HS-27A (cell line): ENCODE results near the gene STK10.
"Not testable (repeated sequence)": the region's sequence is repeated elsewhere in the genome, so short reads cannot be mapped to it uniquely, and the experiment has no call there.

Experiments
- DNase-seq: peaks from one replicate; pipeline ENCODE4 v3.0.0-alpha.2; 2012; ENCODE audit warnings: low read depth, missing footprints

The STK10 gene

DNA sequence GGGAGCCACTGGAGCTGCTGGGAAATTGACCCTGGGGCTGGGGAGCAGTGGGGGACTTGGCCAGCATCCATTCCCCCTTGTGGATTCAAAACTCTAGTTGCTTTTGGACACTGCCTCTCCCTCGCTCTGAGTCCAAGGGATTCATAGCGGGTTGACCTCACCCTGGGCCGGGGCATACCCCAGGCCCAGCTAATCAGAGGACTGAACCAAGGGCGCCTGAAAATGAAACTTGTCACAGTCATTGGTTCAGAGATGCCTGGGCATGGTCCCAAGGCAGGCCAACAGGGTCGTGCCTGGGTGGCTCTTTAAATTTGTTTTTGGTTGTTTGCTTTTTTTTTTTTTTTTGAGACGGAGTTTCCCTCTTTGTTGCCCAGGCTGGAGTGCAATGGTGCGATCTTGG is 22.6 kb downstream of the STK10 start:
- DNase-seq: no peak

DNA sequence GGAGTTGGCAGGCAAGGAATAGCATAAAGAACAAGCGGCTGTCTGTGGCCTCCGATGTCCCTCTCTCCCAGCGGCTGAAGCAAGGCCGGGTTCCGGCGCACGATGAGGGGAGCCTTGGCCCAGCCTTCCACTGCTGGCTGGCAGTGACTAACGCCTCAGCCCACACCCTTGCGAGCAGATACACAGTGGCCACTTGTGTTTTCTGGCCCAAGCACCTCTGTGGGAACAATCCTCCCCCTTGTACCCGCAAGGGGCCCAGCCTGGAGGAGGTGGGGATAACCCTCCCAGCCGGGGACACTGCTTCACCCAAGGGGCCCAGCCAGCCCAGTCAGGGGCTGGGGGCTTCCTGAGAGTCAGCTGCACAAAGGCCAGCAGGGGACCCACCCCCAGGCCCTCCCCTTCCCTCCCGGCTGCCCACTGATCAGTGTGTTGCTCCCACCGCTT is 23.2 kb downstream of the STK10 start:
- DNase-seq: no peak

GRCh38 chr5:172163346-172163745 is 24.7 kb downstream of the STK10 start:
- no peak for DNase-seq

GRCh38 chr5:172162987-172163343 is 25.1 kb downstream of the STK10 start:
- no peak for DNase-seq

DNA sequence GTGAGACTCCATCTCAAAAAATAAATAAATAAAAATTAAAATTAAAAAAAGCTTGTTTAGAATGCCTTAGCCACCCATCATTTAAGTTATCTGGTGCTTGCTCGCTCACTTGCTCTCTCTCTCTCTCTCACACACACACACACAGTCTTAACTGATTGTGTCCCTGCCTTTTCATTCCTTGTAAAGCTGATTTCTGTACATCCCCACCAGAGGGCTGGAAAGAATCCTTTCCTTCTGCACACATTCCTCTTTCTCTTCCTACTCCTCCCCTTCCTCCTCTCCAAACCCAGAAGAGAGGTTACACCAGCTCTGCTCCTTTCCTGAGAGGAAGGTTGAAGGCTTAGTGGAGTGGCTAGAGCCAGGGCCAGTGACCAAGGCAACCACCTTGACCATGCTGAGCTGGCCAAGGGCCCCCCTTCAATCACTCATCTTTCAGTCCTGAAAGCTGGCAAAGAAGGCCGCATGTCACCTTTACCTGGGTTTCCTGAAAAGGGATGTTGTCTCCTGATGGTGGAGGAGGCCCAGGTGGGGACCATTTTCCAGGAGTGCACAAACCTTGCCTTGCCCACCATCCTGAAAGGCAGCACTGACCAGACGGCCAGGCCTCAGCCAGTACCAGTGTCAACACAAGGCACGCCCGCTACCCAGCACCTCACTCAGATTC is 25.6 kb downstream of the STK10 start:
- no peak for DNase-seq

DNA sequence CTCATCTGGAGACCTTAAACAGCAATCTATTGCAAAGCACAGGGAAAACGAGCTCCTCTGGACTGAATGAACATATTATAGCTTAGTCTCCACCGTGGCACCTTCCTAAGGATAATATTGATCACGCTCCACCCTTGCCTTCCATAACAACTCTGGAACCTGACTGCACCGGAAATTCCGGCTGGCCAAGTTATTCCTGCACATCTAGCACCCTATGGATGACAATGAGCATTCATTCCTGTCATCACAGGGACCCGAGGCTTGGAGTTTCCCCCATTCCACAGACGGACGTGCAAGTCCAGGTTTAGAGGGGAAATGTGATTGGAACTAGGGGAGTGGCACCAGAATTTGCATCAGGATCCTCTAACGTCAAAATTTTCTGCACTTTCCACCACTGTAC is 27.5 kb downstream of the STK10 start:
- no peak for DNase-seq

DNA sequence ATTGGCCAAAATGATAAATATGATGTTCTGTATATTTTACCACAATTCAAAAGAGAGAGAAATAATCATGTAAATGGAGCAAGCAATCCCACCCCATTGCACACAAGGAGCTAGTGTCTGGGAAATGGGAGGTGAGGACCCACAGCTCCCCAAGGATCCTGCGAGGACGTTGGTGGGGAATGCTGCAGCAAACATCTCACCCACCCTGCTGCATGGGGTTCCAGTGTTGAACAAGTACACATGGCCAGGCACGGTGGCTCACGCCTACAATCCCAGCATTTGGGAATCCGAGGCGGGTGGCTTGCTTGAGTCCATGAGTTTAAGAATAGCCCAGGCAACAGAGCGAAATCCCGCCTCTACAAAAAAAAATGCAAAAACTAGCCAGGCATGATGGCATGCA is 29.0 kb downstream of the STK10 start:
- no peak for DNase-seq

DNA sequence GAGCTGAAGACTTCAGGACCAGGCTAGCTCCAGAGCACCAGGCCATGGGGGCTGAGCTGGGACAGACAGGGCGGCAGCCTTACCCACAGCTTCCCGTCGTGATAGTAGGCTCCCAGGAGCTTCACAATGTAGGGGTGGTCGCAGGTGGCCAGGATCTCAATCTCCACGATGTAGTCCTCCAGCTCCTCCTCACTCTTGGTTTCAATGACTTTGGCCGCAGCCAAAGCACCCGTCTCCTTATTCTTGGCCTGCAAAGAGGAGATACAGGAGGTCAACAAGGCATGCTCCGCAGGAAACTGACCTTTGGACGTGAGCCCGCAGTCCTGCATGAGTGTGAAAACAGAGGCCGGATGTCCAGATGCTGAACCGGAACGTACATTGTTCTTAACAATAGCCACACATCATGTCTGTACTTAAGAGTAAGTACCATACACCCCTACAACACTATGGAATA is 31.5 kb downstream of the STK10 start:
- DNase-seq: no peak

DNA sequence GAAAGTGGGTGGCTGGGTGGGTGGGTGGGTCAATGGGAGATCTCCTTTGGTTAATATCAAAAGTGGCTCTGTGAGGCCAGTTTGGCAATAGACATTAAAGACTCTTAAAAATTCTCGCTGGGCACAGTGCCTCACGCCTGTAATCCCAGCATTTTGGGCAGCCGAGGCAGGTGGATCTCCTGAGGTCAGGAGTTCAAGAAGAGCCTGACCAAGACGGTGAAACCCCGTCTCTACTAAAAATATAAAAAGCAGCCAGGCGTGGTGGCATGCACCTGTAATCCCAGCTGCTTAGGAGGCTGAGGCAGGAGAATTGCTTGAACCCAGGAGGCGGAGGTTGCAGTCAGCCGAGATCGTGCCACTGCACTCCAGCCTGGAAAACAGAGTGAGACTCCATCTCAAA is 32.9 kb downstream of the STK10 start:
- not testable (repeated sequence) for DNase-seq

GRCh38 chr5:172153695-172154094 is 34.3 kb downstream of the STK10 start:
- no peak for DNase-seq

- no peak for DNase-seq
These were observed 36.3 kb downstream of the STK10 start for GRCh38 chr5:172151661-172152210.

- no peak for DNase-seq
These were observed 37.3 kb downstream of the STK10 start for GRCh38 chr5:172150514-172151425.

DNA sequence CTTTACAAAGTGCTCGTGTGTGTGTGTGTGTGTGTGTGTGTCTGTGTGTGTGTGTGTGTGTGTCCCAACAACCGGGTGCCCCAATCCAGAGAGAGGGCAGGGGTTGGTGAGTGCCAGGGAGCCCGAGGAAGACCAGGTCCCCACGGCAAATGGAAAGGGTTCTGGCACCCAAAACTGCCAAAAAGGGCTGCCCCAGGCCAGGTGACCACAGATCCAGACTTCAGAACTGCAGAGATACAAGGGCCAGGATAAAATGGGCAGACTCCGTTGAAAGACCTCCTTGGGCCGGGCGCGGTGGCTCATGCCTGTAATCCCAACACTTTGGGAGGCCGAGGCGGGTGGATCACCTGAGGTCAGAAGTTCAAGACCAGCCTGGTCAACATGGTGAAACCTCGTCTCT is 38.5 kb downstream of the STK10 start:
- not testable (repeated sequence) for DNase-seq

- no peak for DNase-seq
These were observed 39.0 kb downstream of the STK10 start for GRCh38 chr5:172149073-172149472.

GRCh38 chr5:172148381-172148780 is 39.6 kb downstream of the STK10 start:
- DNase-seq: no peak

- DNase-seq: no peak
These were observed 40.2 kb downstream of the STK10 start for GRCh38 chr5:172147857-172148256.

DNA sequence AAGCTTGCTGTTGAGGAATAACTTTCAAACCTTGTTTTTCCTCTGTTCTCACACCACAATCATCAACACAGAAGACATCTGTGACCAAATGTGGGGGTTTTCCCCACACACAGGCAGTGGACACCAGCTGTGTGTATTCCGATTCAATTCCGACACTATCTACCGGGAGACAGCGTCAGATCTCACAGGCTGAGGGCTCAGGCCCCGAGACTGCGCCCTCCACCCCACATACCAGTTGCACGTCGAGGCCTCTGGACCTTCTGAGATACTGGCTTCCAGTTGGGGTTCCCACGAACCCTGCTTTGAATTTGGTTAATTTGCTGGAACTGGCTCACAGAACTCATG is 41.3 kb downstream of the STK10 start:
- no peak for DNase-seq

DNA sequence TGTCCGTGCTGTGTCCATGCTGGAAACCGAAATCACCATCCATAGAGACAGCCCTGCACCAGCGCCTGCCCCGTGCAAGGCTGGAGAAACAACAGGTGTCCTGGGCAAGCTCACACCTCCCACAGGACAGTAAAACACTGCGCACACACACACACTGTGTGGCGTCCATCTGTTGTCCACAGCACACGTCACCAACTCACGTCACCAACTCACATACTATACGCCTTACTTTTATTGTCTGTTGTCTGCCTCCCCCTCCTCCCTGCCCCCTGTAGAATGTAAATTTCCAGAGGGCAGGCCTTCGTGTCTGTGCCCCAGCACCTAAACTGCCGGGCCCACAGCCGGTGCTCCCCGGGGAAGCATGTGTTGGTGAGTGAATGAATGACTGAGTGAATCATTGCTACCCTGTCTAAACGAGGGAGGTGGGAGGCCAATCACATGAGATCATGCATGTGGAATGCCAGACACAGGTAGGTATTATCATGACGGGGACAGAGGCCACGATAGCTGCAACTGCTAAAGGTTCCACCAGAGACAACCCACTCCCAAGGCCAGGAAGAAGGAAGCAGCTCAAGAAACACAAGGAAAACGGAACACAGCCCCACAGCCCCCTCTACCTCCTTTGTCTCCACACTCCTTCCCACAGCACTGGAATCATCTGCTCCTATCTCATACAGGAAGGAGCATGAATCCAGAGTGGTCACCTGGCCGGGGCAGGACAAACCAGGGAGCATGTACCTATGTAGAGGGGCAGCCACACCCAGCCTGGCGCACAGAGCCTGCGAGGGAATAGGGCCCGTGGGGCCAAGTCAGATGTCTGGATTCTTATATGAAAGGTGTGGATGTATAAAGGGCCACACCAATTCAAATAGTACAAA is 41.9 kb downstream of the STK10 start:
- no peak for DNase-seq

DNA sequence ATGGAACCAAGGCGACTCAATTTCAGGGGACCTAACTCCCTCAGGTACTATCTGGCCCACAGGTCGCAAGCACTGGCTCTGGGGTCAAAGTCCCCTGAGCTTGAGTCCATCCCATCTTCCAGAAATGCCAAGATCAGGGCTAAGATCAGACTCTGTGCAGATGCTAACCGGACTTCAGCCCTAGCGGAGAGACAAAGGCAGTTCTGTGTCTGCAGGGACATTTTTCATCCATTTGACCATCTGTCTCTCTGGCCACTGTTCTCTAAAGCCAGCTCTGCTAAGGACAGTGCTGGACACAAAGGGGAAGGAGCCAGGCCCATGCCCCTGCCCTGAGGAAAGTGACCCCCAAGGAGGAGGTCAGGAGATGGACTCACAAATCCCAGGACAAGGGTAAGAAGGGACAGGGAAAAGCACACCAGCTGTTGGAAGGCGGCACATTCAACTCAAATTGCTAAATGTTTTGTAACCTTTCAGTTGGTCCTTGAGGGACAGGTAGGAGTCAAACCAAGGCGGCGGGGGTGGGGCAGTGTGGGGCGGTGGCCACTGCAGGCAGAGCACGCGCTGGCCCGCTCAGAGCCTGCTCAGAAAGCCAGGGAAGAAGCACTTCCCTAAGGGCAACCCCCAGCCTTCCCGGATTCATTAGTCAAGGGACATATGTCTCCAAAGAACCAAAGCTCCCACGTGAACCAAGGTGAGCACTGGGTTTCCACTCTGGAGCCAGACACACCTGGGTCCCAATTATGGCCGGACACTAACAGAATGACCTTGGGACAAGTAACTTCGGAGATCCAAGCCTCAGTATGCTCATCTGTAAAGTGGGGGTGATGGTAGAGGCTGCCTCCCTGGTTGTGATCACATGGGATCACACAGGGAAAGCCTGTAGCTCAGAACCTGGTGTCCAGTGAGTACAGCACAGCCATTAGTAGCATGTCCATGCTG is 42.8 kb downstream of the STK10 start:
- DNase-seq: no peak

- DNase-seq: no peak
These were observed 43.7 kb downstream of the STK10 start for GRCh38 chr5:172144291-172144815.

GRCh38 chr5:172143875-172144274 is 44.1 kb downstream of the STK10 start:
- DNase-seq: no peak
